H1 (cell line): Measurements from ENCODE around the gene EXD2. TPM values are rescaled to one million over a fixed set of nuclear protein-coding genes. Genes with fewer than 3 reads are reported as not detected.

Experiments used
- BRCA1 ChIP-seq: IDR thresholded peaks from 2 replicates; pipeline ENCODE4 v1.6.1; 2012; ENCODE audit warnings: low read depth, low read length, improper control_type of control experiment
- CHD7 ChIP-seq: fragments of 300-600 bp; sonication (generic); IDR thresholded peaks from 2 replicates; pipeline ENCODE4 v1.7.1; 2012; ENCODE audit warnings: low read length, moderate library complexity, mild to moderate bottlenecking, inconsistent platforms; ENCODE audit not compliant: insufficient replicate concordance
- CTCF ChIP-seq, 3 experiments: IDR thresholded peaks; 1 replicate in 2 of 3; 2 replicates in 1 of 3; pipeline versions ENCODE4 v1.5.1 to v1.6.1; 2011; ENCODE audit warnings: low read length in 3 of 3, mild to moderate bottlenecking in 3 of 3, inconsistent platforms in 2 of 3, low read depth in 1 of 3, moderate library complexity in 1 of 3; ENCODE audit not compliant: insufficient read depth in 1 of 3; ENCODE audit errors: control extremely low read depth in 1 of 3
- NANOG ChIP-seq: IDR thresholded peaks from 2 replicates; pipeline ENCODE4 v1.6.1; 2011; ENCODE audit warnings: low read length, low read depth, mild to moderate bottlenecking, inconsistent platforms; ENCODE audit not compliant: insufficient read depth, poor library complexity, severe bottlenecking
- NRF1 ChIP-seq: IDR thresholded peaks from 2 replicates; pipeline ENCODE4 v1.6.1; 2011; ENCODE audit warnings: mild to moderate bottlenecking, low read depth, low read length, improper control_type of control experiment
- PHF8 ChIP-seq: fragments of 200-600 bp; sonication (generic); conservative IDR thresholded peaks from 2 replicates; pipeline ENCODE4 v1.7.1; 2012; ENCODE audit warnings: low read depth, mild to moderate bottlenecking, inconsistent platforms, low read length, moderate library complexity
- SUZ12 ChIP-seq: fragments of 200-600 bp; sonication (generic); IDR thresholded peaks from 2 replicates; pipeline ENCODE4 v1.6.1; 2012; ENCODE audit warnings: mild to moderate bottlenecking, inconsistent platforms, low read length, moderate library complexity, mixed read lengths
- polyA plus RNA-seq, 7 experiments: library from polyadenylated mRNA; depleted of rRNA in 3 of 7; stranded (reverse) in 5 of 7; unstranded in 2 of 7; fragments of >200 nt in 5 of 7; fragments of 200-250 nt in 2 of 7; gene quantifications; 1 replicate in 5 of 7; 2 replicates in 1 of 7; 4 replicates in 1 of 7; pipeline versions ENCODE4 v1.2.1 to v1.2.3, GENCODE V29; 2011 to 2013; ENCODE audit warnings: missing spikeins in 2 of 7, mixed read lengths in 2 of 7
- total RNA-seq: library from RNA; stranded (reverse); fragmentation: NEBNext Ultra II Directional; extraction: Animal tissue kit (Norgen Biotek cat#: 25700); gene quantifications from 2 replicates; pipeline ENCODE4 v1.2.1, GENCODE V29; 2021

Gene EXD2
- total and polyA plus RNA-seq, 2 of the 8 experiments (the other 6 are each of a cell fraction or from before 2014, with no cell fraction given), result 11.9 to 25.9 TPM

GRCh38 chr14:69260861-69261564, 69.7 kb downstream of the EXD2 start (continued):
- TF ChIP-seq CTCF (IDR thresholded peaks at IDR 0.05; ENCODE audit: control extremely low read depth in 1 of 3, insufficient read depth in 1 of 3, low read depth in 1 of 3, low read length in 3 of 3) (peak; percentile 57 to 76 (median 66)), CHD7 (no peak), BRCA1 (no peak), SUZ12 (0 out of 2 replicates have a peak, but pooled peaks have one; percentile 22), PHF8 (no peak), NRF1 (no peak), NANOG (no peak)
